GM13976 (cell line): Measurements from ENCODE around the gene PFKFB1.

Experiments used
- DNase-seq: peaks from one replicate; pipeline ENCODE4 v3.0.0; 2012; ENCODE audit warnings: low spot score
- CTCF ChIP-seq: IDR thresholded peaks from 2 replicates; pipeline ENCODE4 v1.5.1; 2012; ENCODE audit warnings: borderline replicate concordance, mild to moderate bottlenecking; ENCODE audit not compliant: insufficient read depth; ENCODE audit errors: extremely low read depth, missing control alignments, control extremely low read depth
- in situ Hi-C: fragments of 300-500 bp; cut with MboI; formaldehyde crosslinking; loops from one replicate; pipeline ENCODE4 v1.12.0; 2022; ENCODE audit warnings: low sequenced_read_pairs, mixed read lengths, inconsistent platforms; ENCODE audit not compliant: unreplicated experiment

Gene PFKFB1

DNA sequence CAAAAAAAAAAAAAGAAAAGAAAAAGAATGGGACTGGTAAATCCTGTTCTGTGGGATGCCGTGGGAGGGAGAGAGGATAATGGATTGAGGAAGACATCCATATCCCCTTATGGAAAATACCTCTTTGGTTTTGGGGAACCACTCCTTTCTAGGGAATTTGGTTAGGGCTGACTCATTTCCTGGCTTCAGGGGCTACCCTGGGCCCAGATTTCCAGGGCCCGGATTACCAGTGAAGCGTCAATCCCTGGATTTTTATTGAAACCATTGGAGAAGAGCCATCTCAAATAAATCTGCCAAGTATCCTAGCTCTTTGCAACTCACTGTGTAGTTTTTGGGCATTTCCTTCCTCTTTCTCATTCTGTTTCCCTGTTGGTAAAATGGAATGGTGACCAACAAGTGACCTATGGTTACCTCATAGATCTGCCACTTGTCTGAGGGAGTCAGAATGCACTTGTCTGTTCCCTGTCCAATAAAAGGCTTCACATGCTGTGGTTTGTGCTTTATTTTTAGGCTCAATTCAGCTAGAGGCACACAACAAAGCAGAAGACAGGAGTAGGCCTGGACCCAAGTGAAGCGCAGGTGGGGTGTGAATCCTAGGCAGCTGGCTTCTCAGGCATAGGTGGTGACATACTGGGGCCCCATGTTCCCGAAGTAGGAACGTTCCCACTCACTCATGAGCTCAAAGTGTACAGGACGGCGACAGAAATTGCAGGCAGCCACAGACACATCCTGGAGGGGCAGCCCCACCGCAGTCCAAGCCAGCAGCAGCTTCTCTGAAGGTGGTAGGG is 14.8 kb upstream of the PFKFB1 start:
- in situ Hi-C loops, result no loop called here
- DNase-seq, result peak; percentile 26
- no peak for TF ChIP-seq CTCF

DNA sequence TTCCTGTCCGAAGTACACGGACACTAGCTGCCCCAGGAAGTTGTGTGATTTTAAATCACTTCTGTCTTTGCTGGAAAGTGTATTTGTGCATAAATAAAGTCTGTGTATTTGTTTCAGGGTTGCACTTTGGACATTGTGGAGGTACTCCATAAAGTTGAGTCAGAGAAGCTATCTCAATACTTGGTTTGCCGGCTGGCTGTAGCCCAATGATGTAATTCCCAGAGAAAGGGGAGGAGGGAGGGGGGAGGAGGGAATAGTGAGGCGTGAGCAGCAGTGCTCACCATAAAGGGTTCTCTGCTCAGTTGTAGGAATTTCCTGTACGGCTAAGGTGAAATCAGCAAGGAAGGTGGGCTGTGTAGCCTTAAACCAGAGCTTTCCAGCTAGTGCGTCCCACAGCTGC is 13.7 kb upstream of the PFKFB1 start:
- in situ Hi-C loops, result no loop called here
- no peak for TF ChIP-seq CTCF
- DNase-seq, result no peak

DNA sequence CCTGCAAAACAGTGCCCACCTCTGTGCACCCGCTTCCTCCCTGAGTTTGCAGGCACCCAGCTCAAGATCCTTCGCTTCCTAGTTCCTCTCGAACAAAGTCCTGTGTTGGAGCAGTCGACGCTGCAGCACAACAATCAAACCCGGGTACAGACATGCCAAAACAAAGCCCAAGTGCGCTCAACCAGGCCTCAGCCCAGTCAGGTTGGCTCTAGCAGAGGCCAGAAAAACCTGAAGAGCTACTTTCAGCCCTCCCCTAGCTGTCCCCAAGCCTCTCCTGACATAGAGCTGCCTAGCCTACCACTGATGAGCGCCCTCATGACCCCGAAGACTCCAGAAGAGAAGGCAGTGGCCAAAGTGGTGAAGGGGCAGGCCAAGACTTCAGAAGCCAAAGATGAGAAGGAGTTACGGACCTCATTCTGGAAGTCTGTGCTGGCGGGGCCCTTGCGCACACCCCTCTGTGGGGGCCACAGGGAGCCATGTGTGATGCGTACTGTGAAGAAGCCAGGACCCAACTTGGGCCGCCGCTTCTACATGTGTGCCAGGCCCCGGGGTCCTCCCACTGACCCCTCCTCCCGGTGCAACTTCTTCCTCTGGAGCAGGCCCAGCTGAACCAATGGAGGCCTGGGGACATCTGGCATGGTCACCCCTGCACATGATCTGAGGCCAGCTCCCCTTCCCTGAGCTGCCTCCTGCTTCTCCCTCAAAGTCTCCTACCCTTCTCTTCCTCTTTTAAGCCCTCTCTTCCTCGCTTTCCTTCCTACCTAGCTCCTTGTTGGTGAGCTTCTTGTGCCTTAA is 13.0 kb upstream of the PFKFB1 start:
- in situ Hi-C loops, result no loop called here
- DNase-seq, result no peak
- TF ChIP-seq CTCF, result no peak

- DNase-seq, result no peak
- TF ChIP-seq CTCF, result no peak
- in situ Hi-C loops, result no loop called here
Measured at GRCh38 chrX:55005256-55005655, 11.3 kb upstream of the PFKFB1 start.

DNA sequence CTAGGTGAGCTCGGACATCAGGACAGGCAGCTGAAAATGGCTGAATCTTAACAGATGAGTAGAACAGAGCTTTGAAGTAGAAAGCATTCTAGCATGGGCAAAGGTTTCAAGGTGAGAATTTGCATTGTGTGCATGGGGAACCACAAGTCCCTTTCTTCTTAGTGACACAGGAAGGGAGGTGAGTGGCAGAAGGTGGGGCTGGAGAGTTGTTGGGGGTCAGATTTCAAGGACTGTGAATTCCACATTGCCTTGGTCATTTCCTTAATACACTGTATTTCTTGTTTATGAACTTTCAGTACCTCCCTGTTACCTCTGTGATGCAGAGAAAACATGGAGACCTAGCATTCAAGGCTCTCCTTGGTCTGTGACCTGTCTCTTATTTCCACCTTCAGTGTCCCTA is 10.2 kb upstream of the PFKFB1 start:
- in situ Hi-C loops, result no loop called here
- TF ChIP-seq CTCF, result no peak
- peak; percentile 0 for DNase-seq

DNA sequence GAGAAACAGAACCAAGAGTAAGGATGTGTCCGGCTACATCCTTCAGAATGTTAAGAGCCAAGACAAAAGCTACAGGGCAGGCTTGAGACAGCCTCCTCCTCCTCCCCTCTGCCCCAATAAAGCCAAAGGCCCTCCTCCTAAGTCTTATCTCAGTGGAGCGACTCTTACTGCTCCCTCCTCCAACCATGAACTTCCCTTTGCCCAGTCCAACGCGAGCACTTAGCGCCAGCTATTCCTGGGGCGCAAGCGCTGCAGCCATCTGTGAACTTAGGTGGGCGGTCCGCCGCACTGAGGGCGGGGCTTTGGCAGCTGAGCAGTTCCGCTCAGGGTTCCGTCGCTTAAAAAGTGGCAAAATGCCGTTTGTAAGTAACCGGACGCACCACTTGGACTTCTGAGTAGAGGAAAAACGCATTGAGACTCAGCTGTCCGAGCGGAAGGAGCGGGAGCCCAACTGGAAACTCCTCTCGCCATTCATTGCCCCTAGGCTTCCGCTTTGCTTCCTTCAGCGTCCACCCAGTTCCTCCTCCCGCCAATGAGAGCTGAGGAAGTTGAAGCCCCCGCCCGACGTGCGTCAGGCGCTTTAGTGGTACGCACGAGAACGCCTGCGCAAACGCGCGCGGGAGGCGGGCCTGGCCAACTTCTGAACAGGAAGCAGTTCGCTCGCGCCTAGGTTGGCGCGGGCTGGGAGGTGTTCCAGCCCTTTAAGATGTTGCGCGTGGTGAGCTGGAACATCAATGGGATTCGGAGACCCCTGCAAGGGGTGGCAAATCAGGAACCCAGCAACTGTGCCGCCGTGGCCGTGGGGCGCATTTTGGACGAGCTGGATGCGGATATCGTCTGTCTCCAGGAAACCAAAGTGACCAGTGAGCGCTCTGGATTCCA is 6.0 kb upstream of the PFKFB1 start, which contains the start of gene APEX2:
APEX2 (plus strand) TSS at position 647 of the 882 bp plus-strand sequence; CDS start at position 707, 60 bp downstream.
- DNase-seq, result peak; percentile 83
- in situ Hi-C loops, result no loop called here
- no peak for TF ChIP-seq CTCF
